Keratinocyte (primary cell): ENCODE data around the gene STK11IP. TPM values are rescaled to one million over a fixed set of nuclear protein-coding genes. Genes with fewer than 3 reads are reported as not detected.

ENCODE experiments used
- DNase-seq: peaks from one replicate; pipeline ENCODE4 v3.0.0-alpha.2; 2011; ENCODE audit warnings: low read depth, missing footprints, low spot score
- FAIRE-seq: peaks from 2 replicates; lab custom pipeline; 2011; peaks lifted over from hg19 to GRCh38; lab: Jason Lieb, UNC
- H2AFZ ChIP-seq: 2 replicates; pipeline ENCODE4 v1.6.0; 2012; ENCODE audit warnings: low read length, control low read depth, inconsistent platforms; ENCODE audit not compliant: control insufficient read depth
- H3K27ac ChIP-seq: 2 replicates; pipeline ENCODE4 v1.5.1; 2011; ENCODE audit warnings: low read length; ENCODE audit not compliant: control insufficient read depth, insufficient read depth
- H3K27me3 ChIP-seq: 3 replicates; pipeline ENCODE4 v1.6.0; 2011; ENCODE audit warnings: low read length; ENCODE audit not compliant: control insufficient read depth, insufficient read depth; ENCODE audit errors: extremely low read depth
- H3K36me3 ChIP-seq, 2 experiments: 2 replicates in 1 of 2; 3 replicates in 1 of 2; pipeline ENCODE4 v1.5.1; 2011; ENCODE audit warnings: low read length in 2 of 2, mild to moderate bottlenecking in 1 of 2; ENCODE audit not compliant: control insufficient read depth in 2 of 2, insufficient read depth in 2 of 2; ENCODE audit errors: extremely low read depth in 1 of 2
- H3K4me1 ChIP-seq: 3 replicates; pipeline ENCODE4 v1.5.1; 2011; ENCODE audit warnings: low read length; ENCODE audit not compliant: control insufficient read depth, insufficient read depth; ENCODE audit errors: extremely low read depth
- H3K4me2 ChIP-seq: 3 replicates; pipeline ENCODE4 v1.6.0; 2011; ENCODE audit warnings: low read depth, low read length; ENCODE audit not compliant: control insufficient read depth, insufficient read depth; ENCODE audit errors: extremely low read depth
- H3K4me3 ChIP-seq, 3 experiments: fragments of 200-600 bp in 1 of 3; sonication (generic) in 1 of 3; 2 replicates in 2 of 3; 3 replicates in 1 of 3; pipeline ENCODE4 v1.5.1; 2011 to 2016; ENCODE audit warnings: low read length in 3 of 3, mild to moderate bottlenecking in 3 of 3, control low read depth in 2 of 3, inconsistent platforms in 1 of 3, low read depth in 1 of 3, mixed read lengths in 1 of 3, mixed run types in 1 of 3, moderate library complexity in 1 of 3; ENCODE audit not compliant: control insufficient read depth in 2 of 3, insufficient read depth in 2 of 3; ENCODE audit errors: extremely low read depth in 1 of 3
- H3K79me2 ChIP-seq: 2 replicates; pipeline ENCODE4 v1.6.0; 2012; ENCODE audit warnings: low read length; ENCODE audit not compliant: control insufficient read depth, insufficient read depth
- H3K9ac ChIP-seq: 3 replicates; pipeline ENCODE4 v1.6.0; 2011; ENCODE audit warnings: low read length; ENCODE audit not compliant: control insufficient read depth, insufficient read depth; ENCODE audit errors: extremely low read depth
- H3K9me1 ChIP-seq: 3 replicates; pipeline ENCODE4 v1.6.0; 2011; ENCODE audit warnings: low read length; ENCODE audit not compliant: control insufficient read depth, insufficient read depth; ENCODE audit errors: extremely low read depth
- H3K9me3 ChIP-seq: 2 replicates; pipeline ENCODE4 v1.5.1; 2012; ENCODE audit warnings: low read depth, low read length; ENCODE audit not compliant: control insufficient read depth
- H4K20me1 ChIP-seq: 3 replicates; pipeline ENCODE4 v1.6.0; 2011; ENCODE audit warnings: low read length; ENCODE audit not compliant: control insufficient read depth, insufficient read depth; ENCODE audit errors: extremely low read depth
- CTCF ChIP-seq, 3 experiments: IDR thresholded peaks in 1 of 3; conservative IDR thresholded peaks in 1 of 3; optimal IDR thresholded peaks in 1 of 3; 2 replicates in 2 of 3; 3 replicates in 1 of 3; pipeline versions ENCODE3 to v1.5.1; 2011; ENCODE audit warnings: low read length in 3 of 3, mild to moderate bottlenecking in 3 of 3, moderate library complexity in 2 of 3, control low read depth in 1 of 3, inconsistent platforms in 1 of 3; ENCODE audit not compliant: insufficient read depth in 2 of 3; ENCODE audit errors: extremely low read depth in 1 of 3
- EZH2 ChIP-seq: IDR thresholded peaks from one replicate; pipeline ENCODE4 v1.6.1; 2012; ENCODE audit warnings: inconsistent platforms, mild to moderate bottlenecking, low read length, moderate library complexity
- dilution Hi-C: fragments of 300-500 bp; cut with MboI; formaldehyde crosslinking; loops from one replicate; pipeline ENCODE4 v1.7.0; 2020; ENCODE audit warnings: low sequenced_read_pairs; ENCODE audit not compliant: extremely low pct_ligation_motif_present
- polyA plus RNA-seq, 5 experiments: library from polyadenylated mRNA; depleted of rRNA in 3 of 5; stranded (reverse) in 3 of 5; stranded (forward) in 1 of 5; unstranded in 1 of 5; fragments of >200 nt; gene quantifications; 1 replicate in 1 of 5; 2 replicates in 3 of 5; 3 replicates in 1 of 5; pipeline versions ENCODE4 v1.2.1 to v1.2.3, GENCODE V29; 2011 to 2012; ENCODE audit warnings: missing spikeins in 2 of 5, low read depth in 1 of 5, low replicate concordance in 1 of 5
- small RNA-seq, 3 experiments: library from RNA; depleted of rRNA; stranded (forward); fragments of <200 nt; gene quantifications; one replicate each; pipeline ENCODE3, GENCODE V24; 2012; ENCODE audit warnings: low read depth in 3 of 3, low replicate concordance in 1 of 3; ENCODE audit not compliant: insufficient read length in 3 of 3

Gene STK11IP
- polyA plus RNA-seq, 1 donor (not counting 4 experiments of a cell fraction or from before 2014, with no cell fraction given), result 10.0 TPM

DNA sequence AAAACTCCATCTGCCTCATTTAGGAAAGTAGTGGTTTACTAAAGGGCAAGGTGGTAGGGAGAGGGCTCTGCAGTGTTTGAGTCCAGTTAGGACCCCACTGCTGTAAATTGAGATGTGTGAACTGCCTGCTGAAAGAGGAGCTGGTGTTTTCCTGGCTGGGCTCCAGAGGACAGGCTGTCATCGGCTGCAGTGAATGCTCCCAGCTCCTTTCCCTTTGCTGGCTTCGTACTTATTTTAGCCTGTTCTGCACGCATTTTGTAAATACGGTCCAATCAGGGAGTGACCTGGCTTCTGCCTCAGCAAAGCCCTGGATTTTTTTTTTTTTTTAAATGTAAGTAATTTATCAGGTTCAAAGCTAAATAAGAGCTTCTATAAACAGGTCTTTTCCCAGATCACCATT lies 67.3 kb downstream of the STK11IP start:
- Histone ChIP-seq H3K27ac (no peak overlapping the region), H3K9ac (no peak overlapping the region), H3K9me3 (no peaks in the 10 kb centered on the region), H3K4me1 (peaks cover 24% of the 10 kb centered on the region), H2AFZ (no peak overlapping the region), H3K4me3 (no peak overlapping the region), H3K4me2 (no peak overlapping the region), H3K36me3 (no peaks in the 10 kb centered on the region), H3K79me2 (no peaks in the 10 kb centered on the region), H3K9me1 (no peaks in the 10 kb centered on the region), H3K27me3 (no peaks in the 10 kb centered on the region), H4K20me1 (no peaks in the 10 kb centered on the region)
- TF ChIP-seq CTCF (optimal IDR thresholded peaks at IDR 0.05 in 1 of 3, IDR thresholded peaks at IDR 0.05 in 1 of 3, conservative IDR thresholded peaks at IDR 0.05 in 1 of 3; ENCODE audit: extremely low read depth in 1 of 3, insufficient read depth in 2 of 3, low read length in 3 of 3) (no peak), EZH2 (no peak)
- dilution Hi-C loops, result no loop called here
- DNase-seq, result no peak
- no peak for FAIRE-seq

GRCh38 chr2:219665926-219666325 lies 68.3 kb downstream of the STK11IP start:
- Histone ChIP-seq H3K27ac (no peak overlapping the region), H3K9ac (no peak overlapping the region), H3K9me1 (no peaks in the 10 kb centered on the region), H3K79me2 (no peaks in the 10 kb centered on the region), H3K27me3 (no peaks in the 10 kb centered on the region), H3K4me1 (peaks cover 23% of the 10 kb centered on the region), H3K4me2 (no peak overlapping the region), H3K36me3 (no peaks in the 10 kb centered on the region), H2AFZ (no peak overlapping the region), H4K20me1 (no peaks in the 10 kb centered on the region), H3K4me3 (no peak overlapping the region), H3K9me3 (no peaks in the 10 kb centered on the region)
- dilution Hi-C loops, result no loop called here
- FAIRE-seq (no peak), DNase-seq (no peak)
- TF ChIP-seq CTCF (optimal IDR thresholded peaks at IDR 0.05 in 1 of 3, IDR thresholded peaks at IDR 0.05 in 1 of 3, conservative IDR thresholded peaks at IDR 0.05 in 1 of 3; ENCODE audit: extremely low read depth in 1 of 3, insufficient read depth in 2 of 3, low read length in 3 of 3) (no peak), EZH2 (no peak)

Small RNA genes lying within 50 kb of the gene (small RNA-seq; reads per million reads assigned to genes)
- gene MIR3132 (0 reads per million in 3 experiments), gene RN7SKP213 (0 reads per million in 3 experiments)

Other genes starting within 250 kb of the STK11IP start
- gene DNPEP, start 209.9 kb upstream of the STK11IP start, polyA plus RNA-seq, result 34.1 to 61.3 TPM (median 41.6 TPM) in 3 replicates
- not detected in 3 replicates for gene DES, start 179.5 kb upstream of the STK11IP start, polyA plus RNA-seq
- 18.8 to 36.1 TPM (median 19.0 TPM) in 3 replicates for gene SPEG, start 163.0 kb upstream of the STK11IP start, polyA plus RNA-seq
- gene GMPPA, start 99.0 kb upstream of the STK11IP start, polyA plus RNA-seq, result 50.6 to 63.4 TPM (median 57.6 TPM) in 3 replicates
- not detected in 3 replicates for gene ASIC4, start 83.4 kb upstream of the STK11IP start, polyA plus RNA-seq
- 24.4 to 63.7 TPM (median 50.9 TPM) in 3 replicates for gene CHPF, start 54.0 kb upstream of the STK11IP start, polyA plus RNA-seq
- gene TMEM198, start 53.8 kb upstream of the STK11IP start, polyA plus RNA-seq, result 0.81 to 1.5 TPM (median 0.82 TPM) in 3 replicates
- gene OBSL1, start 26.3 kb upstream of the STK11IP start, polyA plus RNA-seq, result 9.3 to 14.8 TPM (median 12.7 TPM) in 3 replicates
- gene INHA, start 25.5 kb upstream of the STK11IP start, polyA plus RNA-seq, result 0.18 to 0.79 TPM (median 0.20 TPM) in 3 replicates
- 6.2 to 11.4 TPM (median 9.6 TPM) in 3 replicates for gene SLC4A3, start 29.8 kb downstream of the STK11IP start, polyA plus RNA-seq